ENCODE results near the gene LMO7.

The LMO7 gene

DNA sequence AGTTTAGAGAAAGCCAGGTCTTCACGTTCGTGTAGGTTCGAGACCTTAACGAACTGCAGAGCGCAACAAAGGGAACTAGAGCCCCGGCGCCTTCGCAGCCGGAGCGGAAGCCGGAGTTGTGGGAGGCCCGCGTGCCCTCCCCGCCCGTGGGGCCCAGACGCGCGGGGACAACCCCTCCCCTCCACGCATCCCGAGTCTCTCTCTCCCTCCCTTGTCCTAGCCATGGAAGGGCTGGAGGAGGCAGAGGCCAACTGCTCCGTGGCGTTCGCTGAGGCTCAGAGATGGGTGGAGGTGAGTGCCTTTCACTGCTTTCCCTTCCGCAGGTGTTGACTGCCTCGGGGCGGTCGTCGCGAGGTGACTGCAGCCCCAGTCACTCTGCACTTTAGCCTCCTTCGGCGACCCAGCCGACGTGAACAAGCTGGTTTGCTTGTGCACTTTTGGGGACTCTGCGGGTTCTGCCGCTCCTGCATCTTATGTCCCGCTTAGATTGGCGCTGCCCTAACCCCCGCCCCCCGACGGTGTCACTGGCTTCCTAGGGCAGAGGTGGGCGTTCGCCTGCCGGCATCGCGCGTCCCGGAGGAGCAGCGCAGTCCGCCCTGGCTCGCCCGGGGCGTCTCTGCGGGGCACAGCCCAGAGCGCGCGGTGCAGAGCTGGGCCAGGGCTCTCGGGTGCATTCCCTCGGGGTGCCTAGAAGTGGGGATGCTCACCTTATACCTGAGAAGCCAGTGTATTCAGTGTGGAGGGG is 478 bp downstream of the LMO7 start:
- Mint-ChIP-seq H3K36me3 (ENCODE audit: low read depth) (peaks cover 2% of the 10 kb centered on the region), H3K9me3 (no peaks in the 10 kb centered on the region), H3K4me3 (peak overlapping the region; percentile 68), H3K27ac (no peak overlapping the region), H3K27me3 (ENCODE audit: low read depth) (peaks cover 25% of the 10 kb centered on the region), H3K4me1 (ENCODE audit: low read depth) (peaks cover 13% of the 10 kb centered on the region)

DNA sequence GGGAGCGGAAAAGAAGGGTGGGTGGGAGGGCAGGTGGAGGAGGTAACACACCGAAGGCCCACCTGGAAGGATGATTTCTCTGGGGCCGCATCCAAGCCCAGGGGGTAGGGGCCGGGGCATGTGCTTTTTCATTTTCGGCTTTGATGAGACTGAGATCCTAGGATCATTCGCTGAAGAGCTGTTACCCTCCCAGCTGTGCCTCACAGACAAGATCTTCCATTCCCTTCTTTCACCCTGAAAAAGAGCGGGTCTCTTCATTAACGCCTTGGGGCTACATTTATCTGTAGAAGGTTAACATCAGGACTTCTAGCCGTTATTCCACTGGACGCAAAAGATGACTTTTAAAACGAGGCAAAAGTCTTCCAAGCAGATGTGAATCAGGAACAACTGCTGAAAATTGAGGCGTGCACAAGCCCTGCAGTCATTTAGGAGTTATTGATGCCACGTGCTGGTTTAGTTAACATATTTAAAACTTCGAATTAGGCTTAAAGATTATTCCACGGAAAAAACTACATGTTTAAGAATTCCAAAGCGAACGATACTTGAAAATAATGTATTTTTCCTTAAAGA is 1.1 kb downstream of the LMO7 start:
- Mint-ChIP-seq H3K27me3 (ENCODE audit: low read depth) (peaks cover 25% of the 10 kb centered on the region), H3K9me3 (no peaks in the 10 kb centered on the region), H3K27ac (no peak overlapping the region), H3K4me3 (peak overlapping the region; percentile 59), H3K4me1 (ENCODE audit: low read depth) (peaks cover 13% of the 10 kb centered on the region), H3K36me3 (ENCODE audit: low read depth) (peaks cover 2% of the 10 kb centered on the region)

DNA sequence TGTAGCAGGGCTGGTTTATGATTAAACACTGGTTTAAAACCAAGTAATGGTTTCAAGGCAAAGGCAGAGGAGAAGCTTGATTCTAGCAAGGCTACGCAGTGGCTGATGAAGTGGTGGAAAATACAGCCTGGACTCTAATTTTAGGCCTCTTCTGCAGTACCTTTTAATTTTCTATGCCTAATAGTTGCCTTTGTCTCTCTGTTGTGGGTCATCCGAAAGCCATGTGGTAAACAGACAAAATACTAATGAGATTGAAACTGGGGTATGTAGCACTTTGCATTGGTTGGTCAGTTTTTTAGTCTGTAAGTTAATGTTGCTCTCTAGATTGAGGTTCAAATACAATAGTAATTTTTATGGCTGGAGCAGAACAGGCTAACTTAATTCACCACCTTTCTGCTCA is 3.3 kb downstream of the LMO7 start:
- no peaks in the 10 kb centered on the region for H3K9me3 Mint-ChIP-seq
- peaks cover 11% of the 10 kb centered on the region for H3K4me1 Mint-ChIP-seq (ENCODE audit: low read depth)
- peaks cover 2% of the 10 kb centered on the region for H3K36me3 Mint-ChIP-seq (ENCODE audit: low read depth)
- peaks cover 25% of the 10 kb centered on the region for H3K27me3 Mint-ChIP-seq (ENCODE audit: low read depth)
- H3K4me3 Mint-ChIP-seq = no peak overlapping the region
- no peak overlapping the region for H3K27ac Mint-ChIP-seq

DNA sequence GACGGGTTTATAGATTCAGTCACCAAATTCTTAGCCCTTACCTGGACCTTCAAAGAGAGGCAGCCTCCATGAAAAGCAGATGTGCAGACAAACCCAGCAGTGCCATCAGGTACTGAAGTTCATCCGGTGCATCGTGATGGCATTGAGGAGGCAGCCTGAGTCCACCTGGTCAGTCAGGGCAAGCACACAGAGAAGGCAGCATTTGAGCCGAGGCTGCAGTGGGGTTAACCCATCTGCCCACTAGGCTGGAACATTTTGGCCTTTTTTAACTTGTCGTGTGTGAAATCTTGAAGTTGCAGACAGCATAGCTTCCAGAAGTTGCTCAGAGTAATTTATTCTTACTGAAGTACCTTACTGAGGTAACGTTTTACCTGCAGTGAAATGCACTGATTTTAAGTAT is 4.9 kb downstream of the LMO7 start:
- H3K27me3 Mint-ChIP-seq (ENCODE audit: low read depth) = peaks cover 25% of the 10 kb centered on the region
- H3K36me3 Mint-ChIP-seq (ENCODE audit: low read depth) = peaks cover 2% of the 10 kb centered on the region
- no peaks in the 10 kb centered on the region for H3K9me3 Mint-ChIP-seq
- peaks cover 11% of the 10 kb centered on the region for H3K4me1 Mint-ChIP-seq (ENCODE audit: low read depth)
- no peak overlapping the region for H3K4me3 Mint-ChIP-seq
- no peak overlapping the region for H3K27ac Mint-ChIP-seq

DNA sequence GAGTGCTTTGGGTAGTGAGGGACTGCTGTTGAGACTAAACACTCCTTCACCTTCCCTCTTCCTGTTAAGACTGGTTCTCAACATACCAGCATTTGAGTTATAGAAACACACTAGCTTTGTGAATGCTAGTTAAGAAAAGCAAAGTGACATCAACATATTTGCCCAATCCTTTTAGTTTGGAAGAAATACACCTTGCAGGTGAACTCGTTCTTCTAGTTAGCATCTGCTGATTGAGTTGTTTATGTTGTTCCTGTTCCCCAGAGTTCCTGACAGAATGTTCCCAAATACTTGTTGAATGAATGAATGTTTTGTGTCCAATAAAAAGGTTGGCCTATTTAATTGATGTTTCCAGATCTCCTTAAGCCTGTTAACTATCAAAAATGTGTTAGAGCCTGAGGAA is 7.1 kb downstream of the LMO7 start:
- Mint-ChIP-seq H3K27ac (no peak overlapping the region), H3K4me3 (no peak overlapping the region), H3K9me3 (no peaks in the 10 kb centered on the region), H3K4me1 (ENCODE audit: low read depth) (peaks cover 4% of the 10 kb centered on the region), H3K27me3 (ENCODE audit: low read depth) (peaks cover 14% of the 10 kb centered on the region), H3K36me3 (ENCODE audit: low read depth) (peaks cover 2% of the 10 kb centered on the region)

DNA sequence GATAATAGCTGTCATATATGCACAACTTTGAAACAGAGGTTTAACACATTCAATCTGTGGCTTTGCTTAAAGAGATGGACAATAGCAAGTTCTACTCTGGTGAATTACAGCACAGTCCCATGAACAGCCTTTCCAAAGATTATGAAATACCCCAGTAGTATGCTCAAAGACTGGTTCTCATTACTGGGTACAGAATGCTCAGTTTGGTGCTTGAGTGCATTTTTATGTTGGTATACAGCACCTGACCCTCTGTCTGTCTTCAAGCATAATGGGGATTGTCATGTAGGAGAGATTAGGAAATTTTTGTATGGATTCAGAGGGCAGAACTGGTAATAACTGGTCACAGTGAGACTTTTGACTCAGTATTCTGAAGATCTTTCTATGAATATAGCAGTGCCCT is 7.6 kb downstream of the LMO7 start:
- no peak overlapping the region for H3K27ac Mint-ChIP-seq
- H3K9me3 Mint-ChIP-seq = no peaks in the 10 kb centered on the region
- H3K4me3 Mint-ChIP-seq = no peak overlapping the region
- H3K36me3 Mint-ChIP-seq (ENCODE audit: low read depth) = peaks cover 2% of the 10 kb centered on the region
- H3K4me1 Mint-ChIP-seq (ENCODE audit: low read depth) = peaks cover 4% of the 10 kb centered on the region
- peaks cover 10% of the 10 kb centered on the region for H3K27me3 Mint-ChIP-seq (ENCODE audit: low read depth)

DNA sequence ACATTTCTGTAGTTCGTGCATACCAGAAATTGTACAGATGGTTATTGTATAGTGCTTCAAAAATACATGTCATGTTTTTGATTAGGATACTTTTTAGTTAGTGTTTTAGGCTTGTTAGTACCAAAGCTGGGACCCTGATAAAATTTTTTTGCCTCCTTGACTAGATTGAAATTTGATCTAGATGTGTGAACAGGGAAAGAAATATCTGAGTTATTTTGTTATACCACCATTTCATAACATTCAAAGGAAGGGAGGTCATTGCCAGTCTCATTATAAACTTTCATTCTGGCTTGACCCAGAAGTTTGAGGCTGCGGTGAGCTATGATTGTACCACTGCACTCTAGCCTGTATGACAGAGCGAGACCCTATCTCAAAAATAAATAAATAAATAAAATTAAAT is 9.0 kb downstream of the LMO7 start:
- Mint-ChIP-seq H3K27ac (no peak overlapping the region), H3K4me1 (ENCODE audit: low read depth) (peaks cover 4% of the 10 kb centered on the region), H3K27me3 (ENCODE audit: low read depth) (peaks cover 5% of the 10 kb centered on the region), H3K9me3 (no peaks in the 10 kb centered on the region), H3K36me3 (ENCODE audit: low read depth) (peaks cover 2% of the 10 kb centered on the region), H3K4me3 (no peak overlapping the region)

DNA sequence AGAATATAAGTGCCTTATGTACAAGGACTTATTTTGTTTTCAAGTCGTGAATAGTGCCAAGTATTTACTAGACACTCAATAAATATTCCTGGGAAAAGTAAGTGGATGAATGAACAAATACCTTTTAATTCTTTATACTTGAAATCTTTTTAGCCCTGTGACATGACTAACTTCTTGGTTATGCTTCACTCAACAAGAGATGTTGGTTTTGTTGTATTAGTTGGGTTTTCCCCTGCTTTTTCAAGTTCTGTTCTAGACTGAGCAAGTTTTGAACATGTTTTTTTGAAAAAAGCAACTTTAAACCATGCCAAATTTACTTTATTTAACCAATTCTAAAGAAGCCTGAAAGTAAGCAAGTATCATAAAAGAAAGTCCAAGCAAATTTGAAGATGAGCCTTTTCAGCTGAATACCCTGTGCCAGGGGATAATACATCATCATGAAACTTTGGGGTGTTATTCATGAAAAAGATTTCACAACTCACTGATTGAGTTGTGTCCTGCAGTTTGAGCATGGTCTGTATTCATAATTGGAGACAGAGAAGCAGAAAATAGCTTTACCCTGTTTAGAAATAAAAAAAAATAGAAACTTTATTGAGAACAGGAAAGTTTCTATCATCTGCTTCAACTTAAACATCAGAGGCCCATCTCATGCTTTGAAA is 11.1 kb downstream of the LMO7 start:
- H3K4me1 Mint-ChIP-seq (ENCODE audit: low read depth) = no peaks in the 10 kb centered on the region
- H3K27me3 Mint-ChIP-seq (ENCODE audit: low read depth) = no peaks in the 10 kb centered on the region
- H3K27ac Mint-ChIP-seq = no peak overlapping the region
- no peaks in the 10 kb centered on the region for H3K9me3 Mint-ChIP-seq
- no peak overlapping the region for H3K4me3 Mint-ChIP-seq
- no peaks in the 10 kb centered on the region for H3K36me3 Mint-ChIP-seq (ENCODE audit: low read depth)

DNA sequence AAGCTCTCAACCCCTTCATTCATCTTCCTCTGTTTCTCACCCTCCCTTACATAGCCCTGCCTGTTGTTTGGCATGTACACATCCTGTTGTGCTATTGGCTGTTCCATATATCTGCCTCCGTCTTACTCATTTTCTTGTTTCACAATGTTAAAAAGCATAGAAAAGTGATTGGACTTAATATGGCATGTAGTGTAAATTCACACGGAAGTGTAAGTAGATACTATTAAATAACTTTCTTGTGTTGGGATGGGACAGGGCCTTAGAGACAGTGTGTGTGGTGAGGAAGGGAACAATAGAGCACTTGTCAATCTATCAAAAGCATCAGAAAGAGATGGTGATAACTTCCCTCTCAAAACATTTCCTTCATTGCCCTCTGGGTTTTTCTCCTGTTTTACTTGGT is 12.3 kb downstream of the LMO7 start:
- Mint-ChIP-seq H3K4me3 (no peak overlapping the region), H3K4me1 (ENCODE audit: low read depth) (no peaks in the 10 kb centered on the region), H3K27me3 (ENCODE audit: low read depth) (no peaks in the 10 kb centered on the region), H3K36me3 (ENCODE audit: low read depth) (no peaks in the 10 kb centered on the region), H3K27ac (no peak overlapping the region), H3K9me3 (no peaks in the 10 kb centered on the region)

DNA sequence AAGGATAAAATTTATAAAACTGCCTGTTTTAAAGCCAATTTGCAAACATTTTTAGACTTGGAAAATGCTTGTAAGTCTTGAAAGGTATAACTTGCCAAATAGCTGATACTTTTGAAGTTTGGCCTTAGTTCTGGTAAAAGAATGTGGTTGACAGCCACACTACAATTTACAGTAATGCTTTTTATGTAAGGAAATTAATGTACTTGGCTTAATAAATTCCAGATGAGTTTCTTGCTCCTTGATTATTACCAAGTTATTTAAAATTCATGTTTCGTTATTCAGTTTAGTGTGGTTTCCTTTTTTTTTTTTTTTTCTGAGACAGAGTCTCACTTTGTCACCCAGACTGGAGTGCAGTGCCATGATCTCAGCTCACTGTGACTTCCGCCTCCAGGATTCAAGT is 14.9 kb downstream of the LMO7 start:
- H3K9me3 Mint-ChIP-seq = no peaks in the 10 kb centered on the region
- no peaks in the 10 kb centered on the region for H3K27me3 Mint-ChIP-seq (ENCODE audit: low read depth)
- H3K36me3 Mint-ChIP-seq (ENCODE audit: low read depth) = no peaks in the 10 kb centered on the region
- no peak overlapping the region for H3K4me3 Mint-ChIP-seq
- no peaks in the 10 kb centered on the region for H3K4me1 Mint-ChIP-seq (ENCODE audit: low read depth)
- no peak overlapping the region for H3K27ac Mint-ChIP-seq

DNA sequence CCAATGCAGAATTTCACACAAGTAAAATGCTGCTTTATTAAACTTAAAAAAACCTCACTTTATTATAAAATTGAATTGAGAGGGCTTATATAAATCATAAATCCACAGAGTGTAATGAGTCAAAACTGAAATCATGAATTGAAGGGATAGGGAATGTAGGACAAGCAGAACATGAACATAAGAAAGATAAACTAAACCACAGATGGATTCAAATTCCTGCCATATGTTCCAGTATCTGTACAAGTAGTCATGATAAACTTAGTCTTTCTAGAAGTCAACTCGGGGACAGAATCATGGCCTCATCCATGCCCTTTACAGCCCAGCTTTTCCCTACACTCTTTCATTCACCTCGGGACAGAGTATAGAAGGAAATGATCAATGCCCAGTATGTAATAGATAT is 16.6 kb downstream of the LMO7 start:
- Mint-ChIP-seq H3K4me1 (ENCODE audit: low read depth) (no peaks in the 10 kb centered on the region), H3K4me3 (no peak overlapping the region), H3K27me3 (ENCODE audit: low read depth) (no peaks in the 10 kb centered on the region), H3K36me3 (ENCODE audit: low read depth) (no peaks in the 10 kb centered on the region), H3K27ac (no peak overlapping the region), H3K9me3 (no peaks in the 10 kb centered on the region)

DNA sequence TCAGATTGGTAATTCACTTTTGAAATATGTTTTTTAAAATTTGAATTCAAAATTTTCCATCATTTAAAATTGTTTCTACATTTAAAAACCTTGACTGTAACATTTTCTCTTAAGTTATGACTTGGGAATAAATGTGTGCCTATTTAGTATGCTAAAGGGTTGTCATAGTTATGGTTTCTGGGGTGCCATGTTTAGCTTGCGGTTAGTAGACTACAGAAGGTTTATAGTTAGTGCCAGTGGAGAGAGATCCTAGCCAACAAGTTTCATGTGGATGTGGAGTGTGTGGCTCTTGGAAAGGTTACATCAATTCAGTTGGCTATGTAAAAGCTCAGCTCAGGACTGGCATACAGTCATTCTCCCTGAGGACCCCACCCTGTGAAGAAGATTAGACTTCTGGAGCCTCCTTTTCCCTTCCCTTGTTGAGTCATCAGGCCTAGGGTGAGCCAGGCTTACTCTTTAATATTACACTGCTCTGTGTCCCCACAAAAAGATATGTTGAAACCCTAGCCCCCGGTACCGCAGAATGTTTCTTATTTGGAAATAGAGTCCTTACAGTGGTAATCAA is 20.4 kb downstream of the LMO7 start:
- Mint-ChIP-seq H3K27me3 (ENCODE audit: low read depth) (no peaks in the 10 kb centered on the region), H3K27ac (no peak overlapping the region), H3K4me3 (no peak overlapping the region), H3K36me3 (ENCODE audit: low read depth) (no peaks in the 10 kb centered on the region), H3K9me3 (no peaks in the 10 kb centered on the region), H3K4me1 (ENCODE audit: low read depth) (no peaks in the 10 kb centered on the region)

DNA sequence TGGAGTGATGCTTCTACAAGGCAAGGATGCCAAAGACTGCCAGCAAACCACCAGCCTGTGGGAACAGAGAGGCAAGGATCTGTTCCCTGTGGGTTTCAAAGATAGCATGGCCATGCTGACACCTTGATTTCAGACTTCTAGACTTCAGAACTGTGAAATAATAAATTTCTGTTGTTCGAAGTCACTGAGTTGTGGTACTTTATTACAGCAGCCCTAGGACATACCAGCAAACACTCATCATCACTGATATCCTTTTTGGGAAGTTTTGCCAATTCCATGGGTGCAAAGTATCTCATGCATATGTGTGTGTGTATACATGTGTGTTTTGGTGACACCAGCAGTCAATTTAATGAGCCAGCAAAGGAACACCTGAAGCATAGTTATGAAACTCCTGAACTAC is 21.0 kb downstream of the LMO7 start:
- Mint-ChIP-seq H3K27me3 (ENCODE audit: low read depth) (no peaks in the 10 kb centered on the region), H3K4me3 (no peak overlapping the region), H3K36me3 (ENCODE audit: low read depth) (no peaks in the 10 kb centered on the region), H3K4me1 (ENCODE audit: low read depth) (no peaks in the 10 kb centered on the region), H3K27ac (no peak overlapping the region), H3K9me3 (no peaks in the 10 kb centered on the region)

DNA sequence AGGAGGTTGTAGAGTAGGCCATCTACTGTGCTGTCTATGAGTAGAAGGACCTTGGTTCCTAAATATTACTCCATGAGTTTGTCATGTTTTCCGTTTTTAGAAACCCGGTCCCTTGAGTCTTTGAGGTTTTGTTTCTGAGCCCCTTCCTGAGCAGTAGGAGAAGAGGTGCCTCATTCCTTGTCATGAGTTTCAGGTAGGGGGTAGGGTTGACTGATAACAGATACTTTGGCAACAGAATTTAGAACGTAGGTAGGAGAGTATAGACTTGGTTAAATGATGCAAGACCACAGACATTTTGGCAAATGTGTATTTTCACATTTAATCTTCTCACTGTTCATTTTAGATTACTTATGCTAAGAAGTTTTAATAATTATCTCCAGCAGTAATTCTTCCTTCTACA is 24.6 kb downstream of the LMO7 start:
- no peak overlapping the region for H3K4me3 Mint-ChIP-seq
- no peaks in the 10 kb centered on the region for H3K36me3 Mint-ChIP-seq (ENCODE audit: low read depth)
- H3K27ac Mint-ChIP-seq = no peak overlapping the region
- no peaks in the 10 kb centered on the region for H3K9me3 Mint-ChIP-seq
- H3K4me1 Mint-ChIP-seq (ENCODE audit: low read depth) = no peaks in the 10 kb centered on the region
- H3K27me3 Mint-ChIP-seq (ENCODE audit: low read depth) = no peaks in the 10 kb centered on the region

DNA sequence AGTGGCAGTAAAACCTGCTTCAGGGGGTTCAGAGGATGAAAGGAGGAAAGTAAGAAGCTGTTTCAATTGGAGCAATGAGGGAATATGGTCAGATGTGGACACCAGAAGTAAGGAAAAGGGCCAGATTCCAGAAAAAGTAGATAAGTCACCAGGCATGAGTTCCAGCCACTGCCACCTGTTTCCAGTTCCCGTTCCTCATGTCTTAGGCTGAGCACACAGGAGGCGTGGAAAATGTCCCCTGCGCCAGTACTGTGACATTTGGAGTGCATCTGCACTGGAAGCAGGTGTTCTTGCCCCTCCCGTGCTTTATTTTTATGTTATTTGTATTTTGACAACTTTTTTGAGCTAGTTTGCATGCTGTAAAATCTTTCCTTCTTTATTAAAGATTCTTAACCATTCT is 25.3 kb downstream of the LMO7 start:
- Mint-ChIP-seq H3K36me3 (ENCODE audit: low read depth) (no peaks in the 10 kb centered on the region), H3K27me3 (ENCODE audit: low read depth) (no peaks in the 10 kb centered on the region), H3K4me3 (no peak overlapping the region), H3K4me1 (ENCODE audit: low read depth) (no peaks in the 10 kb centered on the region), H3K9me3 (no peaks in the 10 kb centered on the region), H3K27ac (no peak overlapping the region)

All from T-helper 1 cell treated with Interleukin-12 subunit alpha and Interleukin-12 subunit beta and Interleukin-4 antibody, amounts not matched to agents 30 μg/mL and 1 μg/mL, for 36 hours (primary cell).